GM12872 (cell line): ENCODE measurements around the gene IFIT5.

Experiments used
- TF ChIP-seq, protein P1 (sequence below): IDR thresholded peaks from 3 replicates; pipeline ENCODE4 v1.5.1; 2011; ENCODE audit warnings: low read depth, mild to moderate bottlenecking, low read length, moderate library complexity; ENCODE audit not compliant: insufficient read depth

IFIT5 gene

DNA sequence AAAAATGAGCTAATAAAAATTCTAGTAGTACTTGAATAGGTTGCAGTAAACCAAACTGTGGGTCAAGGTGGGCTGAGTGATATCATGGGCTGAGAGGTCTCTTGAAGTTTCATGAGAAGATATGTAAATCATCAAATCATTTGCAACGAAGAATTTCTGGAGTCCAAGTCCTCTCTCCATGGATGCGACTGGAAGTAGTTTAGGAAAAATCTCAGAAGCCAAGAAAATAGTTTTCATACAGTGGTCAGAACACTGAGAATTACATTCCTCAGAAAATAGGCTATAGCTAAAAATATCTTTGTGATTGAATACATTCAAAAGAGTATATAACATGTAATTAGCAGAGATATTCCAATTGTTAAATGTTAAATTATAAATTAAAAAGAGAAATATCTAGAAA lies 25.6 kb upstream of the IFIT5 start:
- TF ChIP-seq, protein P1, sequence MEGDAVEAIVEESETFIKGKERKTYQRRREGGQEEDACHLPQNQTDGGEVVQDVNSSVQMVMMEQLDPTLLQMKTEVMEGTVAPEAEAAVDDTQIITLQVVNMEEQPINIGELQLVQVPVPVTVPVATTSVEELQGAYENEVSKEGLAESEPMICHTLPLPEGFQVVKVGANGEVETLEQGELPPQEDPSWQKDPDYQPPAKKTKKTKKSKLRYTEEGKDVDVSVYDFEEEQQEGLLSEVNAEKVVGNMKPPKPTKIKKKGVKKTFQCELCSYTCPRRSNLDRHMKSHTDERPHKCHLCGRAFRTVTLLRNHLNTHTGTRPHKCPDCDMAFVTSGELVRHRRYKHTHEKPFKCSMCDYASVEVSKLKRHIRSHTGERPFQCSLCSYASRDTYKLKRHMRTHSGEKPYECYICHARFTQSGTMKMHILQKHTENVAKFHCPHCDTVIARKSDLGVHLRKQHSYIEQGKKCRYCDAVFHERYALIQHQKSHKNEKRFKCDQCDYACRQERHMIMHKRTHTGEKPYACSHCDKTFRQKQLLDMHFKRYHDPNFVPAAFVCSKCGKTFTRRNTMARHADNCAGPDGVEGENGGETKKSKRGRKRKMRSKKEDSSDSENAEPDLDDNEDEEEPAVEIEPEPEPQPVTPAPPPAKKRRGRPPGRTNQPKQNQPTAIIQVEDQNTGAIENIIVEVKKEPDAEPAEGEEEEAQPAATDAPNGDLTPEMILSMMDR, result no peak

DNA sequence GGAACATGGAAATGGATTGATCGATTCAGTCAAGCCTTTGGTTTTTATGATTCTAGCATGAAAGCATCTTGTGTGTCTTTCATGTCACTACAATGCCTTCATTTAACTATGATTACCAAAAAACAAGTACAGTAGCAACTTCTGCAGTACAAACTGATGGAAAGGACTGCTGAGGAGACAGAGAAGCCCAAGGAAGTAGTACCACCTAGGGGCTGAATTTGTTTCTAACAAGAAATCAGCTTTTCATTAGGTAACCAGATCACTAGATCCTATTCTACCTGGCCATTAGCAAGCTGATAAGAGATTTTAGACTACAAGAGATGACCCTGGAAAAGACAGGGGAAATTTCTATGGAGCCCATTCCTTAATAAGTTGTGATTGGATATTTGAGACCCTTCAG lies 25.1 kb upstream of the IFIT5 start:
- TF ChIP-seq, protein P1, result peak; percentile 44; the same call in 2 of the 3 replicates

DNA sequence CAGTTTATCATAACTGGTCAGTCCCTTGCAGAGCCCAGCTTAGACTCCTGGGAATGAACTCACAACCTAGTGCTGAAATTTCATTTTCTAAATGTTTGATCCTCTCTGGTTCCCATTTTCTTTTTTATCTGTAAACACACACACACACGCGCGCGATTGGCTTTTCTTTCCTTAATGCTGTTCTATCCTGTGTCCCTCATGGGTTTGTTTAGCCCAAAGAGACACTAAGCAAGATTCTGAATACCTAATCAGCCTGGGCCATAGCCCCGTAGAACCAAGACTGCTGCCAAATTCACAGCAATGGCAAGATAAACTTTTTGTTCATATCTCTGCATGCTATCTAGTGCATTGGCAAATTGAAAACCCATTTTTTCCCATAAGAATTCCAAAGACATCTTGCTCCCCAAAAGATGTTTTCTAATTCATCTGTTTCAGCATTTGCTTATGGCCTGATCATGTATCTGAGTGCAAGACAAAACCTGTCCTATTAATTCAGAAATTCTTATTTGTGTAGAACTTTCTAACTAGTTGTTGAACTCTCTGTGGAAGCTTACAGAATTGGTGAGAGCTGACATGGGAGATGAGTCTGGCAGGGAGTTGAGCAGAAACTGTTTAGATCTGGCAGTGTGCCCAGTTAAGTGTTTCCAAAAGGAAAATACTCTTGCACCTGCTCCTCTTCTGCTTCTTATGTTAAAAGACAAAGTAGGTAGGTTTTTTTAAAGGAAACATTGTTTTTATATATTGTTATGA lies 23.7 kb upstream of the IFIT5 start:
- TF ChIP-seq, protein P1, result no peak

DNA sequence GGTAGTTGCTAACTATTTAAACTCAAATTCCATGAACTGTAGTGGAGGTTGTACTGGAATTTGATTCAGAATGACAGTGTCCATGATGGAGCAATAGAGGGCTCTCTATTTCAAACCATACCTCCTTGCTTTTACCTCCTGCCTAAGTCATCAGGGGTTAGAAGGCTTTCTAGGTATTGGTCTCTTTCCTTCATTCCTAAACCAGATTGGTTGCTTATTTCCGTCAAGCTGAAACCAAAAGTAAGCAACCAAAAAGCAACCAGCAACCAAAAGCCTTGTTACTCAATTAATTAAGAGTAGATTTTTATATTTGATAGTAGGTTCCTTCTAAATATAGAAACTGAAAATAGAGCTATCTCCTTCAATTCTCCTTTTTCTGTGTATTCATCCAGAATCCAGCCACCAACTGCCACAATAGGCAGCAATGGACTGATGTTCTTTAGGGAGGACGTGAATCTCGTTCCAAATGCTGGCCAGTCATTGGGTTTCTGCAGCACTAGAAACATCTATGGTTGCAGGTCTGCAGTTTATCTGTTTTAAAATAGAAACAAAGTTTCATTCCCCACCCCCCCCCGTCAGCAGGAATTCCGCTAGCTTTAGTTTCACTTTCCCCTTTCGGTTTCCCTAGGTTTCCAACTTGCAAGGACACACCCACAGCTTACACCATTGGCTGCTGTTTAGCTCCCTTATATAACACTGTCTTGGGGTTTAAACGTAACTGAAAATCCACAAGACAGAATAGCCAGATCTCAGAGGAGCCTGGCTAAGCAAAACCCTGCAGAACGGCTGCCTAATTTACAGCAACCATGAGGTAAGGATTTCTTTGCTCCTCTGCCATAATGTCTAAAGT lies 22.2 kb upstream of the IFIT5 start, which contains the start of gene IFIT1:
Gene IFIT1, plus strand, starts transcription at position 717 of the 850 bp plus-strand sequence. Its CDS starts 90 bp downstream, at position 807.
- TF ChIP-seq, protein P1, result no peak

DNA sequence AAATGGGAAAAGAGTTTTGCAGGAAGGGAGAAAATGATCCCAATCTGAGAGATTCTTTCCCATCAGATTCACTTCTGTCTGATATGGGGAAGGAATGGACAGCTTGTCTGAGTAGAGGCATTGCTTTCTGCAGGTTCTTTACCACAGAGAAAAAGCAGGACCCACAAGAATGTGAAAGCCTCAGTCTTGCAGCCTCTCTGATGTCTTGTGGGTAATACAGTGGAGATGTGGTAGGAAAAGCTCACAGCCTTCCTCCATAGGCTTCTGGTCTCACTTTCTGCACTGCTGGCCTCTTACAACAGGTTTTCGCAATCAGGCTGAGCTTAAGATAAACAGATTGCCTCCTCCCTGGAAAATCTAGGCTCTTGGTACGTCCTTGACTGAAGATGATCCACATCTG lies 21.4 kb upstream of the IFIT5 start:
- TF ChIP-seq, protein P1, result no peak

DNA sequence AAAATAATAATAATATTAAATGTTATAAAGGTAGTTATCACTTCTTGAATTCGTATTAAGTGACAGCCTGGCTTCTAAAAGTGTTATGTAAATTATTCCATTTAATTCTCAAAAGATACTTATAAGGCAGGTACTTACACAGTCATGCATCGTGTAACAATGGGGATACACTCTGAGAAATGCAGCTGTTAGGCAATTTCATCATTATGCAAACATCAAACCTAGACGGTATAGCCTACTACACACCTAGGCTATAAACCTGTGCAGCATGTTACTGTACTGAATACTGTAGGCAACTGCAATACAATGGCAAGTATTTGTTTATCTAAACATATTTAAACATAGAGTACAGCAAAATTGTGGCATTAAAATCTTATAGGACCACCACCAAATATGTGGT lies 20.5 kb upstream of the IFIT5 start:
- TF ChIP-seq, protein P1, result no peak

DNA sequence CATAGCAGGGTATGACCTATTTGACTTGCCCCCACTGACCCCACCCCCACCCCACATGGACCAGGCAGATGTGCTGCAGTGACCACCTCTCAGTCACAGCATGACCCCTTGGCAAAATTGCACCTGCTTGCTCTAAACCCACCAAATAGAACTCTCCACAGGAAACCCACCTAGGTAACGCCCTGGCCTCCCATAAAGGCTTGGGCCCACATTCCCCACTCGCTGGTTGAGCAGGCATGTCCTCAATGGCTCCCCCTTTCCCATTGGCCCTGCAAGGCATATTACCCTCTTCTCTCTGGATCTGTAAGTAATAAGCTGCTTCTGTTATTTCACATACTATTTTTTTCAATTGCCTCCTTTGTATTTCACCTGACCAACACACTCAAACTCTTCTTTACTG lies 19.2 kb upstream of the IFIT5 start:
- TF ChIP-seq, protein P1, result no peak
